T follicular helper cell (primary cell): ENCODE data around the gene ALAD.
A peak's percentile ranks its signal among the peaks of the same experiment; 100 is the strongest.
"Not testable (repeated sequence)": the region's sequence is repeated elsewhere in the genome, so short reads cannot be mapped to it uniquely, and the experiment has no call there.

Source experiments
- DNase-seq: peaks from one replicate; pipeline ENCODE4 v3.0.0-alpha.2; 2020; ENCODE audit warnings: low read depth
- total RNA-seq, 2 experiments: gene quantifications; one replicate each; lab custom pipeline; 2026; lab: John Stamatoyannopoulos, UW

Gene ALAD
- 16.7 to 36.8 reads per million in 2 experiments for total RNA-seq

GRCh38 chr9:113401027-113401792 lies at the start of gene ALAD:
Gene ALAD, minus strand, starts transcription at chr9:113401284. Its CDS starts 7,725 bp downstream, at chr9:113393559.
- DNase-seq = peak; percentile 99

- DNase-seq = no peak
These were observed 48.3 kb upstream of the ALAD start for GRCh38 chr9:113449376-113449775.

- no peak for DNase-seq
These were observed 45.2 kb upstream of the ALAD start for GRCh38 chr9:113446323-113446740.

GRCh38 chr9:113444736-113445135 lies 43.7 kb upstream of the ALAD start:
- DNase-seq = no peak

GRCh38 chr9:113437716-113438115 lies 36.6 kb upstream of the ALAD start:
- not testable (repeated sequence) for DNase-seq

GRCh38 chr9:113436728-113437515 lies 35.8 kb upstream of the ALAD start:
- no peak for DNase-seq

GRCh38 chr9:113431191-113431590 lies 30.1 kb upstream of the ALAD start:
- no peak for DNase-seq

- DNase-seq = no peak
These were observed 27.1 kb upstream of the ALAD start for GRCh38 chr9:113428062-113428615.

GRCh38 chr9:113427629-113428028 lies 26.5 kb upstream of the ALAD start:
- no peak for DNase-seq

- DNase-seq = no peak
These were observed 25.6 kb upstream of the ALAD start for GRCh38 chr9:113426701-113427100.

GRCh38 chr9:113425072-113425471 lies 24.0 kb upstream of the ALAD start:
- no peak for DNase-seq

GRCh38 chr9:113421726-113422125 lies 20.6 kb upstream of the ALAD start:
- no peak for DNase-seq

- no peak for DNase-seq
These were observed 16.3 kb upstream of the ALAD start for GRCh38 chr9:113417370-113417769.

- DNase-seq = no peak
These were observed 15.2 kb upstream of the ALAD start for GRCh38 chr9:113416149-113416721.

GRCh38 chr9:113410207-113410864 lies 9.3 kb upstream of the ALAD start, which contains the start of the genes C9orf43 and POLE3:
Gene C9orf43, plus strand, starts transcription at chr9:113410747. Its CDS starts 2,747 bp downstream, at chr9:113413494.
Gene POLE3, minus strand, starts transcription at chr9:113410675. Its CDS starts 382 bp downstream, at chr9:113410293.
- DNase-seq = peak; percentile 90

GRCh38 chr9:113409883-113410206 lies 8.8 kb upstream of the ALAD start:
- DNase-seq = no peak

GRCh38 chr9:113409481-113409880 lies 8.4 kb upstream of the ALAD start:
- DNase-seq = no peak

- DNase-seq = peak; percentile 33
These were observed 5.9 kb upstream of the ALAD start for GRCh38 chr9:113406873-113407511.

- DNase-seq = not testable (repeated sequence)
These were observed 5.3 kb upstream of the ALAD start for GRCh38 chr9:113406353-113406752.

- DNase-seq = no peak
These were observed 2.6 kb upstream of the ALAD start for GRCh38 chr9:113403646-113404045.

GRCh38 chr9:113399646-113400200 lies 1.4 kb downstream of the ALAD start:
- DNase-seq = no peak
